GM23338 (cell line): ENCODE measurements around the gene TBC1D14. TPM values are rescaled to one million over a fixed set of nuclear protein-coding genes. Genes with fewer than 3 reads are reported as not detected.

ENCODE experiments used
- ATAC-seq: fragments of 200-7000 bp; cut with Tn5 transposase; 3 replicates; pipeline ENCODE4 v1.9.1; 2020
- DNase-seq: peaks from one replicate; pipeline ENCODE4 v3.0.0-alpha.2; 2015; ENCODE audit warnings: low spot score
- H2AFZ ChIP-seq: fragments of 200-600 bp; sonication (generic); 2 replicates; pipeline ENCODE4 v1.8.0; 2016; ENCODE audit warnings: antibody characterized with exemption, mild to moderate bottlenecking, moderate library complexity
- H3F3A ChIP-seq: fragments of 200-600 bp; sonication (generic); replicated peaks from 2 replicates; pipeline ENCODE4 v1.8.0; 2017; ENCODE audit warnings: antibody characterized with exemption, mixed run types, low read depth
- H3K27ac ChIP-seq: fragments of 200-600 bp; sonication (generic); 2 replicates; pipeline ENCODE4 v1.6.1; 2016; ENCODE audit warnings: low read depth
- H3K27me3 ChIP-seq: fragments of 200-600 bp; sonication (generic); 2 replicates; pipeline ENCODE4 v1.8.0; 2016; ENCODE audit warnings: mild to moderate bottlenecking, mixed run types, moderate library complexity; ENCODE audit not compliant: insufficient read depth
- H3K36me3 ChIP-seq: fragments of 200-600 bp; sonication (generic); 2 replicates; pipeline ENCODE4 v1.8.0; 2016; ENCODE audit warnings: mild to moderate bottlenecking; ENCODE audit not compliant: insufficient read depth
- H3K4me1 ChIP-seq: fragments of 200-600 bp; sonication (generic); 2 replicates; pipeline ENCODE4 v1.8.0; 2016; ENCODE audit warnings: mild to moderate bottlenecking, moderate library complexity; ENCODE audit not compliant: insufficient read depth
- H3K4me2 ChIP-seq: fragments of 200-600 bp; sonication (generic); 2 replicates; pipeline ENCODE4 v1.7.1; 2017; ENCODE audit warnings: mixed run types
- H3K4me3 ChIP-seq: fragments of 200-600 bp; sonication (generic); 2 replicates; pipeline ENCODE4 v1.6.1; 2016; ENCODE audit warnings: mixed run types
- H3K79me2 ChIP-seq: fragments of 200-600 bp; sonication (generic); replicated peaks from 2 replicates; pipeline ENCODE4 v1.8.0; 2017; ENCODE audit warnings: mild to moderate bottlenecking; ENCODE audit not compliant: insufficient read depth
- H3K9me2 ChIP-seq: fragments of 200-600 bp; sonication (generic); 2 replicates; pipeline ENCODE4 v1.8.0; 2017; ENCODE audit not compliant: insufficient read depth
- H4K20me1 ChIP-seq: fragments of 200-600 bp; sonication (generic); replicated peaks from 2 replicates; pipeline ENCODE4 v1.8.0; 2017; ENCODE audit warnings: mild to moderate bottlenecking; ENCODE audit not compliant: insufficient read depth
- H3K27ac Mint-ChIP-seq: 2 replicates; pipeline ENCODE4 v1.8.0; 2020; ENCODE audit warnings: inconsistent platforms, mild to moderate bottlenecking, moderate library complexity, mixed read lengths
- H3K27me3 Mint-ChIP-seq: 3 replicates; pipeline ENCODE4 v1.8.0; 2022; ENCODE audit warnings: low read depth, mild to moderate bottlenecking, moderate library complexity, mixed read lengths, inconsistent platforms; ENCODE audit not compliant: insufficient read depth, poor library complexity
- H3K36me3 Mint-ChIP-seq: 3 replicates; pipeline ENCODE4 v1.8.0; 2021; ENCODE audit warnings: low read depth, mild to moderate bottlenecking, inconsistent platforms, moderate library complexity, mixed read lengths
- H3K4me1 Mint-ChIP-seq: 3 replicates; pipeline ENCODE4 v1.8.0; 2020; ENCODE audit warnings: mild to moderate bottlenecking, inconsistent platforms, mixed read lengths
- H3K4me3 Mint-ChIP-seq: 3 replicates; pipeline ENCODE4 v1.8.0; 2021; ENCODE audit warnings: moderate library complexity, mild to moderate bottlenecking, inconsistent platforms, mixed read lengths
- H3K9me3 Mint-ChIP-seq: 3 replicates; pipeline ENCODE4 v1.8.0; 2020; ENCODE audit warnings: moderate library complexity, mild to moderate bottlenecking, inconsistent platforms, mixed read lengths
- EZH2 ChIP-seq: fragments of 200-600 bp; sonication (generic); IDR thresholded peaks from one replicate; pipeline ENCODE4 v1.8.0; 2017; ENCODE audit warnings: antibody characterized with exemption, mild to moderate bottlenecking, low read depth; ENCODE audit not compliant: unreplicated experiment
- polyA plus RNA-seq: library from polyadenylated mRNA; unstranded; fragments of >200 nt; fragmentation: Nextera tagmentation; extraction: Ambion mirVana; gene quantifications from 2 replicates; pipeline ENCODE4 v1.2.1, GENCODE V29; 2016
- total RNA-seq: library from RNA; depleted of rRNA; stranded (reverse); fragments of >200 nt; shearing (Covaris generic); gene quantifications from 2 replicates; pipeline ENCODE4 v1.2.3, GENCODE V29; 2014
- TF ChIP-seq, protein P1 (sequence below): fragments of 250-450 bp; sonication (Bioruptor Pico); IDR thresholded peaks from 2 replicates; pipeline ENCODE4 v1.5.0; 2020; ENCODE audit warnings: mild to moderate bottlenecking, moderate library complexity

The TBC1D14 gene
- total and polyA plus RNA-seq, 2 experiments from 2014 or later = 18.2 to 59.7 TPM

DNA sequence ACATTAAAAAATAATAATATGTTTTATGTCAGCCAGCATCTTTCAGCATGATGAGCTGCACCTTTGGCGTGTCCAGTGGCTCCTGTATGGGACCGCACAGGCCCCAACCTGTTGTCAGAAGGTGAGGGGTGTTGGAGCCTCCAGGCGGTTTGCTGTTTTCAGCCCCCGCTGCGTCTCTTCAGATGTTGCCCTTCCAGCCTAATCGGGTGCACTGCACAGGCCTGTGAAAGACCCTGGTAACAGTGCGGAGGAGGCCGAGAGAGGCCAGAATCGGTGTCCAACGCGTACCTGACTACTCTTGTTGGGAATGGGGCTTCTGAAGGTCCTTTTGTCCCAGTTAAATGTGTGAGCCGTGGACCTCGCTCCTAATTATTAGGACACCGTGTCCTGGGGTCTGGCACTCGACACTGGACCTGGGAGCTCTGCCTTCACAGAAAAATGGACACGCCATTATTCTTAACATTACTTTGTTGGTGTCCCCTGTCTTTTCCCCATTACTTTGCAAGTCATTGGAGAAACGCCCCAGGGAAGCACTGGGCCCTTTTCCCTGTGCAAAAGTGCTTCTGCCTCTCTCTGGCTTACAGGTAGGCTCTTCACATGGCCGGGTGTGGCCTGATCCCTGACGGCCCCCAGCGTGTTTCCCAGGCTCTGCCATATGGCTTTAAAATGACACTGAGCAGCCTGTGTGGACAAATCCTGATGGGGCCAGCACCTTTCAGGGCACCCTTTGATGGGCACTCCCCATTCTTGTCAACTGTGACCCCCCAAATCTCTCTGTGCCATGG, 51.2 kb downstream of the TBC1D14 start (continued):
- TF ChIP-seq, protein P1, sequence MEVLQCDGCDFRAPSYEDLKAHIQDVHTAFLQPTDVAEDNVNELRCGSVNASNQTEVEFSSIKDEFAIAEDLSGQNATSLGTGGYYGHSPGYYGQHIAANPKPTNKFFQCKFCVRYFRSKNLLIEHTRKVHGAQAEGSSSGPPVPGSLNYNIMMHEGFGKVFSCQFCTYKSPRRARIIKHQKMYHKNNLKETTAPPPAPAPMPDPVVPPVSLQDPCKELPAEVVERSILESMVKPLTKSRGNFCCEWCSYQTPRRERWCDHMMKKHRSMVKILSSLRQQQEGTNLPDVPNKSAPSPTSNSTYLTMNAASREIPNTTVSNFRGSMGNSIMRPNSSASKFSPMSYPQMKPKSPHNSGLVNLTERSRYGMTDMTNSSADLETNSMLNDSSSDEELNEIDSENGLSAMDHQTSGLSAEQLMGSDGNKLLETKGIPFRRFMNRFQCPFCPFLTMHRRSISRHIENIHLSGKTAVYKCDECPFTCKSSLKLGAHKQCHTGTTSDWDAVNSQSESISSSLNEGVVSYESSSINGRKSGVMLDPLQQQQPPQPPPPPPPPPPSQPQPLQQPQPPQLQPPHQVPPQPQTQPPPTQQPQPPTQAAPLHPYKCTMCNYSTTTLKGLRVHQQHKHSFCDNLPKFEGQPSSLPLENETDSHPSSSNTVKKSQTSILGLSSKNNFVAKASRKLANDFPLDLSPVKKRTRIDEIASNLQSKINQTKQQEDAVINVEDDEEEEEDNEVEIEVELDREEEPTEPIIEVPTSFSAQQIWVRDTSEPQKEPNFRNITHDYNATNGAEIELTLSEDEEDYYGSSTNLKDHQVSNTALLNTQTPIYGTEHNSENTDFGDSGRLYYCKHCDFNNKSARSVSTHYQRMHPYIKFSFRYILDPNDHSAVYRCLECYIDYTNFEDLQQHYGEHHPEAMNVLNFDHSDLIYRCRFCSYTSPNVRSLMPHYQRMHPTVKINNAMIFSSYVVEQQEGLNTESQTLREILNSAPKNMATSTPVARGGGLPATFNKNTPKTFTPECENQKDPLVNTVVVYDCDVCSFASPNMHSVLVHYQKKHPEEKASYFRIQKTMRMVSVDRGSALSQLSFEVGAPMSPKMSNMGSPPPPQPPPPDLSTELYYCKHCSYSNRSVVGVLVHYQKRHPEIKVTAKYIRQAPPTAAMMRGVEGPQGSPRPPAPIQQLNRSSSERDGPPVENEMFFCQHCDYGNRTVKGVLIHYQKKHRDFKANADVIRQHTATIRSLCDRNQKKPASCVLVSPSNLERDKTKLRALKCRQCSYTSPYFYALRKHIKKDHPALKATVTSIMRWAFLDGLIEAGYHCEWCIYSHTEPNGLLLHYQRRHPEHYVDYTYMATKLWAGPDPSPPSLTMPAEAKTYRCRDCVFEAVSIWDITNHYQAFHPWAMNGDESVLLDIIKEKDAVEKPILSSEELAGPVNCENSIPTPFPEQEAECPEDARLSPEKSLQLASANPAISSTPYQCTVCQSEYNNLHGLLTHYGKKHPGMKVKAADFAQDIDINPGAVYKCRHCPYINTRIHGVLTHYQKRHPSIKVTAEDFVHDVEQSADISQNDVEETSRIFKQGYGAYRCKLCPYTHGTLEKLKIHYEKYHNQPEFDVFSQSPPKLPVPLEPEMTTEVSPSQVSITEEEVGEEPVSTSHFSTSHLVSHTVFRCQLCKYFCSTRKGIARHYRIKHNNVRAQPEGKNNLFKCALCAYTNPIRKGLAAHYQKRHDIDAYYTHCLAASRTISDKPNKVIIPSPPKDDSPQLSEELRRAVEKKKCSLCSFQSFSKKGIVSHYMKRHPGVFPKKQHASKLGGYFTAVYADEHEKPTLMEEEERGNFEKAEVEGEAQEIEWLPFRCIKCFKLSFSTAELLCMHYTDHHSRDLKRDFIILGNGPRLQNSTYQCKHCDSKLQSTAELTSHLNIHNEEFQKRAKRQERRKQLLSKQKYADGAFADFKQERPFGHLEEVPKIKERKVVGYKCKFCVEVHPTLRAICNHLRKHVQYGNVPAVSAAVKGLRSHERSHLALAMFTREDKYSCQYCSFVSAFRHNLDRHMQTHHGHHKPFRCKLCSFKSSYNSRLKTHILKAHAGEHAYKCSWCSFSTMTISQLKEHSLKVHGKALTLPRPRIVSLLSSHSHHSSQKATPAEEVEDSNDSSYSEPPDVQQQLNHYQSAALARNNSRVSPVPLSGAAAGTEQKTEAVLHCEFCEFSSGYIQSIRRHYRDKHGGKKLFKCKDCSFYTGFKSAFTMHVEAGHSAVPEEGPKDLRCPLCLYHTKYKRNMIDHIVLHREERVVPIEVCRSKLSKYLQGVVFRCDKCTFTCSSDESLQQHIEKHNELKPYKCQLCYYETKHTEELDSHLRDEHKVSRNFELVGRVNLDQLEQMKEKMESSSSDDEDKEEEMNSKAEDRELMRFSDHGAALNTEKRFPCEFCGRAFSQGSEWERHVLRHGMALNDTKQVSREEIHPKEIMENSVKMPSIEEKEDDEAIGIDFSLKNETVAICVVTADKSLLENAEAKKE (CRISPR knock-in tag) = no peak

DNA sequence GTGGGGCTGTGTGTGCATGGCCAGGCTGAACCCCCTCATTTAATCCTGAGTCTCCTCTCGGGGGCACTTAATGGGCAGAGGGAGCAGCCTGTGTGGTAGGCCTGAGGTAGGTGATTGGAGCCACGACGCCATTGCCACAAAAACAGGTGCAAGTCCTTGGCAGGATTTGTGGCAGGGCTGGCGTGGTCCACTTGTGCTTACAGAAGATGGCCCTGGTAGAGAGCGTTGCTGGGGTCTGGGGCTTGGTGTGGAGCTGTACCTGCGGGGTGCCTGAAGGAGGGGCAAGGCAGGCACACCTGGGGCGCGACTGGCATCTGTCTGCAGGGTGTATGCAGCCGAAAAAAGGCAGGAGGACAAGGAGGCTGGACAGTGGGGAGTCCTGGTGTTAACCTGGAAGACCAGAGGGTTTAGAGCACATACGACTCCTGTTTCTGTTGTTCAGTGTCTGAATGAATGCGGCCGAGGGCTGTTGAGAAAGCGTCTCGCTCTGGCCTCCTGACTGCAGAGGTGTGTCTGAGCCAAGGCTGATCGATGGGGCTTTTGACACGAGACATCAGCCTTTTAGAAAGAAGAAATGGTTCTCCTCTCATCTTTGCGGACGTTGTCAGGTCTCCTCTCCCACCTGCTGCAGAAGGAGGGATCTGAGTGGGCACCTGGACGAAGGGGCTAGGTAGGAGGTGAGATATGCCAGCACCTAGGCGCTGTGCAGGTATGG, 52.0 kb downstream of the TBC1D14 start:
- H3K4me2 ChIP-seq = no peak overlapping the region
- peaks cover 49% of the 10 kb centered on the region for H3K4me1 Mint-ChIP-seq

More for the DNA sequence above, 52.0 kb downstream of the TBC1D14 start:
- Histone ChIP-seq H2AFZ (no peak overlapping the region), H3F3A (no peaks in the 10 kb centered on the region), H3K36me3 (no peaks in the 10 kb centered on the region), H3K27me3 (no peaks in the 10 kb centered on the region), H3K9me2 (no peaks in the 10 kb centered on the region), H3K4me3 (no peak overlapping the region), H3K79me2 (peaks cover 72% of the 10 kb centered on the region), H3K27ac (no peak overlapping the region), H4K20me1 (no peaks in the 10 kb centered on the region), H3K4me1 (peaks cover 13% of the 10 kb centered on the region)
- TF ChIP-seq EZH2 = no peak
- Mint-ChIP-seq H3K27me3 (peaks cover 16% of the 10 kb centered on the region), H3K9me3 (no peaks in the 10 kb centered on the region), H3K4me3 (peak overlapping the region; percentile 2; the same call in 1 of the 3 replicates), H3K27ac (peak overlapping the region; percentile 90), H3K36me3 (no peaks in the 10 kb centered on the region)
- no peak for ATAC-seq
- no peak for DNase-seq
